ENCODE results near the gene TIGD3.

TIGD3 gene

GRCh38 chr11:65390996-65391395 is 36.4 kb downstream of the TIGD3 start:
- no peak for DNase-seq

- DNase-seq = no peak
Measured at GRCh38 chr11:65392186-65392829, 37.8 kb downstream of the TIGD3 start.

GRCh38 chr11:65392899-65393298 is 38.3 kb downstream of the TIGD3 start:
- no peak for DNase-seq

- no peak for DNase-seq
Measured at GRCh38 chr11:65393513-65394079, 39.0 kb downstream of the TIGD3 start.

- DNase-seq = no peak
Measured at GRCh38 chr11:65394125-65394536, 39.6 kb downstream of the TIGD3 start.

- no peak for DNase-seq
Measured at GRCh38 chr11:65395961-65396530, 41.5 kb downstream of the TIGD3 start.

GRCh38 chr11:65396769-65397745 is 42.5 kb downstream of the TIGD3 start:
- no peak for DNase-seq

- no peak for DNase-seq
Measured at GRCh38 chr11:65398362-65398910, 43.9 kb downstream of the TIGD3 start.

GRCh38 chr11:65399249-65399648 is 44.7 kb downstream of the TIGD3 start:
- DNase-seq = no peak

- DNase-seq = no peak
Measured at GRCh38 chr11:65399845-65400244, 45.3 kb downstream of the TIGD3 start.

GRCh38 chr11:65400307-65401072 is 45.9 kb downstream of the TIGD3 start:
- DNase-seq = no peak

- DNase-seq = no peak
Measured at GRCh38 chr11:65401073-65401802, 46.7 kb downstream of the TIGD3 start.

- no peak for DNase-seq
Measured at GRCh38 chr11:65401803-65402248, 47.3 kb downstream of the TIGD3 start.

- DNase-seq = no peak
Measured at GRCh38 chr11:65402790-65403189, 48.2 kb downstream of the TIGD3 start.

GRCh38 chr11:65403607-65404121 is 49.1 kb downstream of the TIGD3 start:
- DNase-seq = peak; percentile 13 to 59

- no peak for DNase-seq
Measured at GRCh38 chr11:65404210-65404609, 49.7 kb downstream of the TIGD3 start.

GRCh38 chr11:65404638-65405339 is 50.2 kb downstream of the TIGD3 start:
- no peak for DNase-seq
